NCI-H2029 (cell line): ENCODE measurements around the gene ADAMTSL3.

Experiments
- DNase-seq: peaks from one replicate; lab custom pipeline; 2025; lab: John Stamatoyannopoulos, UW

ADAMTSL3 gene

DNA sequence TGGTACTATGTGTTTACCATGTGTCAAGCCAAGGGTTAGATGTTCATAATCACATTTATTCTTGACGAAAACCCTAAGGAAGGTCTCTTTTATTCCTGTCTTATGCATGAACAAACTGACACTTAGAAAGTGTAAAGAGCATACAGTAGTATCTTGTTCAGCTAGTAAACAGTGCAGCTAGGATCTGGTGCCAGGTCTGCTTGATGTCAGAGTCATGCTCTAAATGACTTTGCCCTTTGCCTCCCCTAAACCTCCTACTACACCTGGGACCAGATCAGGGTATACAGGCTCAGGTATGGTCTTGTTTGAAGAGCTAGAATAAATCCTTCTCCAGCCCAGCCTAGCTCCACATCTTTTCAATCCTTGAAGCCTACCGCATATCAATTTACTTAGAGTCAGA, 232.4 kb downstream of the ADAMTSL3 start:
- DNase-seq: no peak

DNA sequence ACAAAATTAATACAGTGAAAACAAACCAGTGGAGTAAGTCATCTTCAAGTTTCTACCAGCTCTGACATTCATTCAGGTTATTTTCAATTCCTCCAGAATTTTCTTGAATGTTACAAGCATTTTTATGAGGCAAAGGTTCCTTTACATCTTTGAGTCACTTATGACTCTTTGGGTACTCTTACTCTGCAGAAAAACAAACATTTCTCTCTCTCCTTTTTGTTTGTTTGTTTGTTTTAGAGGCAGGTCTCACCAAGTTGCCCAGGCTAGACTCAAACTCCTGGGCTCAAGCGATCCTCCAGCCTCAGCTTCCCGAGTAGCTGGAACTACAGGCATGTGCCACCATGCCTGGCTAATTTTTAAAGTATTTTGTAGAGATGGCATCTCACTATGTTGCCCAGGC, 233.5 kb downstream of the ADAMTSL3 start:
- DNase-seq: no peak

DNA sequence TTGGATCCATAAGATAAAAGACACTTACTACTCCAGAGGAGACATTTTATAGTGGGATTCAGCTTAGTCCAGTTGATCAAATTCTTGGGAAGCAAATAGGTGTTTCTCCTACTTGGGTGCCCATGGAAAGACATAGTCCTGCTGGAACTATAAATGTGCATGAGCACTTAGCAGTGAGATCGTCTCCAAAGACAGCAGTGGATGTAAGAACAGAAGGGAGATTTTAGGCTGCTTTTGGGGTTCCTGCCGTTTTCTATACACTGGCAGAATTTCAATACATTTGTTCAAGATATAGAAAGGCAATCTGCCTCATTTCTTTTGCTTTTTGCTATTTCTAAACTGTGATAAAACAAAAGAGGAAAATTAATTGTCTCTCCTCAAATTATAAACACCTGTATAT, 234.0 kb downstream of the ADAMTSL3 start:
- no peak for DNase-seq

DNA sequence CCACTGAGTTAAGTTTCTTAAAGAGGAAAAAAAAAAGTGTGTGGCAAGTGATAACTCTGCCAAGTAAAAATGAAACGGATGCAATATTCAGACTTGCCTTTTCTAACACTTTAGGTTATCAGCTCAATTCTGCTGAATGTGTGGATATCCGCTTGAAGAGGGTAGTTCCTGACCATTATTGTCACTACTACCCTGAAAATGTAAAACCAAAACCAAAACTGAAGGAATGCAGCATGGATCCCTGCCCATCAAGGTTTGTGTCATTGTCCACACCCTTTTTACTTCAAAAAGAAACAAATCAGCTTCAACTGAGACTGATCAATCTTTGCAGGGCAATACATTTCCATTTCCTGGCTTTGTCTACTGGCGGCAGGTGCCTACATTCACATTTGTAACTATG, 236.1 kb downstream of the ADAMTSL3 start:
- DNase-seq: no peak

DNA sequence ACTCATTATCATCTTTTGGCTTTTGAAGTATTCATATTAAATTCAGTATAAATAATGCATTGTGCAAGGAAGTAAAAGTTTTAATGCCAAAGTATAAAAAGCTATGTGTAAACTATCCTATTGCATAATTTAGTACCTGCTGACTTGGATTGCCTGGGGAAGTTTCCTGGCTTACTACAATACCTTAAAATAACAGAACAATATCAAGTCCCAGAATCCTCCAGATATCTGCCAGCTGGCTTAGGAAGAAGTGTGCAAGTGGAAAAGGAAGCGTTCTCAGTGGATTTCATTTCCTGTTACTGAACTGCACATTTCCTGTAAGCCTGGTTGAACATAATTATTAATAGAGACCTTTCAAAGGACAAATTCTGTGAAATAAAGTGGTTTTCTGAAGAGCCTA, 236.7 kb downstream of the ADAMTSL3 start:
- no peak for DNase-seq

DNA sequence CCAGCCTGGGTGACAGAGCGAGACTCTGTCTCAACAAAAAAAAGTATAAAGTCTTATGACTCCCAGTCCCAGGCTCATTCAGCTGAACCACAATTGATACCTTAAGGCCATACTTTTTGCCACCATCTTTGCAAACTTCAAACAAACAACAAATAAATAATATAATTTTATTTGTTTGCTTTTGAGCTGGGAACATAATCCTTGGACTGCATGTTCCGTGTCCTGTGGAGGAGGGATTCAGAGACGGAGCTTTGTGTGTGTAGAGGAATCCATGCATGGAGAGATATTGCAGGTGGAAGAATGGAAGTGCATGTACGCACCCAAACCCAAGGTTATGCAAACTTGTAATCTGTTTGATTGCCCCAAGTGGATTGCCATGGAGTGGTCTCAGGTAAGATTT, 238.6 kb downstream of the ADAMTSL3 start:
- no peak for DNase-seq

DNA sequence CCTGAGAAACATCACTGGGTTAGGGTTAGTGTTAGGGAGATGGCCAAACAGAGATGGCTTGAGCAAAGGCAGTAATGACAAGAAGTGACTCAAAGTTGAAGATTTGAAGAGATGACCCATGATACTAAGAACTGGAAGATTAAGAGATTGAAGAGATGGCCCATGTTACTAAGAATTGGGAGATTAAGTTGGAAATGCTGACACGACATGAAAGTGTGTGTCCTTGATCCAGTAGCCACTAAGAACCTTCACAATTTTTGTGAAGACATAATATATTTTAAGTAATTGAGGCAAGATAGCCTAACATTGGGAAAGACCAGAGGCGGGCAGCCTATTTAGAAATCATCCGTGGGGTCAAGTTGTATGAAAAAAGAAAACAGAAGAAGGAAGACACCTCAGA, 239.4 kb downstream of the ADAMTSL3 start:
- DNase-seq: no peak

DNA sequence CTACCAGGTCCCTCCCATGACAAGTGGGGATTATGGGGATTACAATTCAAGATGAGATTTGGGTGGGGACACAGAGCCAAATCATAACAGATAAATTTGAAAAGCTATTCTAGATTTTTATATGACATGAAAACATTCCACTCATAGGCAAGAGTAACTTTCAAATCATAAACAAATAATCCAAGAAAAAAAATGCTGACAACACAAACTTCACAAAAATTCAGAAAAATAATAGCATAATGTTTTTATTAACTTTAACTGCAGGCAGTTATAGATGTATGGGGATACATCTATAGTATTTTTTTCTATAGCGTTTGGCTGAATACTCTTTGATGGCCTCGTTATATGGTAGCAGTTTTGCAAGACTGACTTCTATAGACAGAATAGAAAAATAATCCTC, 243.1 kb downstream of the ADAMTSL3 start:
- no peak for DNase-seq

DNA sequence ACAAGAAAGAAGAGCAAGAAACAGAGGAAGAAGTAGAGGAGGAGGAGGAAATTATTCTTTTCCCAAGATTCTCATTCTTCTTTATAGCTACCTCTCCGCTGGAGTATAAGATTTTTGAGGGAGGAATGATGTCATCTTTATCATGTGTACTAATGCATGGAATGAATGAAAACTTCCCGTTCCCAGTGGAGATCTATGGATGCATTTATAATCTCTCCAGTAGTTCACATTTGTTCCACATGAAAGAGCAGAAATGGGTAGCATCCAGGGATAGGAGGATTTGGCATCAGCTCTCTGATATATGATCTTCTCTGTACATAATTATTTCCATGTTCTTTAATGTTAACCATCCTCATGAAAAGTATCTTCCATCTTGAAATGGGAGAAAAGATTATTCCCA, 244.4 kb downstream of the ADAMTSL3 start:
- DNase-seq: no peak

DNA sequence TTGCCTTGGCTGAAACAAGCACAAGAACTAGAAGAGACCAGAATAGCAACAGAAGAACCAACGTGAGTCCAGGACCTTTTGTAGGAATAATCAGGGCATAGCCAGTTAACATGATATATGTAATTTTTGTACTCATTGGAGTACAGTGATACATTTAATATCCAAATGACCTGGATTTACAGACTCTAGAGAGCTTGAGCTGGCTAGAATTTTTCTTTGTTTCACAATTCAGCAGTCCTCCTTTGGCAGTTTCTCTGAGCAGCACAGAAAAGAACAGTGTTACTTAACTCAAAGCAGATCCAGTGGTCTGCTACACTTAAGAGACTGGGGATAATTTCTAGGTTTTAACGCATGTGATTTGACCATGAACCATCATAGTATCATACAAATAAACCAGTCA, 245.7 kb downstream of the ADAMTSL3 start:
- no peak for DNase-seq

DNA sequence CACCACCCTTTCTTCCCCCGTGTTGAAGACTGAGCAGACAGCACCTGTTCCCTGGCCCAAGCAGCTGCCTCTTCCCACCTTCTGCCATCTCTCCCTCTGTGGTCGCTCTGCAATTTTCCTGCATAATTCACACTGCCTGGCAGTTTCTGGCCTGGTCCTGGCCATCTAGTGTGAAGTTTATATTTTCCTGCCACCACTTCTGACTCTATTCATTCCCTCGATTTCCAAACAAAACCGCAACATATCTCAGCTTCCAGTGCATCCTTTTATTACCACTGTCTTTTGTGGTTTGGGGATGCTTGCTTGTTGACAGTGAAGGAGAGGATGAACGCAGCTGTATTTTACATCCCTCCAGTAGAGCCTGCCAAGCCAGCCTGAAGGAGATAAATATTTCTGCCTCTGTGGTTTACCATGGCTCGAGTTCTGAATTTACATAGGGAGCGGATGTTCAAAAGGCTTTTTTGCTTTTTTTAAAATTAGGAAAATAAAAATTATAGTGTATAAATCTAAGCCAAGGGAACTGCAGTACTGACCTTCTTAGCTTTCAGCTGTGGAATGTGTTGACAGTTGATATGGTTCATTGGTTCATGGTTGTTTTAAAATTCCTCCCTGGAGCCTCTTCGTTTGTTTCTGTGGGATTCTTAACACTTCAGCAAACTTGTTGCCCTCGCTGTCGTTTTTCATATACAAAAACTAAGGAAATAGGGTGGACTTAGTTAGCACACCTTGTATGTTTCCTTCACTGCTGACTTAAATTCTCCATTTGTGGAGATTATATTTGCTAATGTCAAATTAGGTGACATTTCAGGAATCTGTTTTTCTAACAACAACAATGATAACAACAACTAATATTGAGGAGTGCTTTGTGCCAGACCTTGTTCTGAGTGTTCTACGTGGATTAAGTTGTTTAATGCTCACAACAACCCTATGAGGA, 250.5 kb downstream of the ADAMTSL3 start:
- no peak for DNase-seq

DNA sequence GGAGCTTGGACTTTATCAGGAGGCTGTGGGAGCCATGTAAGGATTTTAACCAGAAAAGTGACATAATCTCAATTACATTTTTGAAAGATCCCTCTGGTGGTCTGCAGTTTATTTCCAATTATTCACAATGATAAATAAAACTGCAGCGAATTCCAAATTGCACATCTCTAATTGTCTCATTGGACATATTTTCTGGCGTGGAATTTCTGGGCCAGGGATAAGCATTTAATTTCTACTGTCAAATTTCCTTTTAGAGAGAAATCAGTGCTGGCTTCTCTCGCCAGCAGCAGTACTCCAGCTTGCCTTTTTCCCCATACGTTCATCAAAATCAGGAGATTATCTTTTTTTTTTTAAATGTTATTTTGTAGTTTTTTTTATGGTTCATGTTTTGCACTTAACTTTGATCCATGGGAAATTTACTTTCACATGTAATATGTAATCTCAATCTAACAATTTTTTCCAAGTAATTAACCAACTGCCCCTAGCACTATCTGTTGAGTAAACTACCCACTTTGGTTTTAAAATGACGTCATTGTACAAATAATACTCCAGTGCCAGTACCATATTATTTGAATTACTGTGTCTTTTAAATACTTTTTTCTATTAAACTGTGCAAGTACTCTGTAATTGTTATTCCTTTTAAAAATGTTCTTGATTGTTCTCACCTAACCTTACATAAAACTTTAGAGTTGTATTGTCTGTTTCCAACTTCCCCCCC, 251.8 kb downstream of the ADAMTSL3 start:
- DNase-seq: no peak

DNA sequence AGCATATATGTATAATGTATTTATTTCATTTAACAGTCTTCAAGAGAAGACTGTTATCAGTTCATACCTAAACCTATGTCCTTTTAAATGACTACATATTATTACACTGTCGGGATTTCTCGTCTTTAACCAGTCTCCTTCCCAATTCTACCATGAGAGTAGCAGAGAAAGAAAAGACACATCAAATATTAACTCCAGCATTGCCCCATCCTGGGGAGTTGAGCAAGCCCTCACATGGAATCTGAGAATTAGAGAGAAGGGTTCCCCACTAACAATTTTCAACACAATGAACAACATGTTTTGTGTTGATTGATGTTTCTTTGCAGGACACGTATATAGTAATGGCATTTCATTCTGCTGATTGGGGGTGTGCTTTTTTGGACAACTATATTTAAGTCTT, 257.4 kb downstream of the ADAMTSL3 start:
- no peak for DNase-seq

DNA sequence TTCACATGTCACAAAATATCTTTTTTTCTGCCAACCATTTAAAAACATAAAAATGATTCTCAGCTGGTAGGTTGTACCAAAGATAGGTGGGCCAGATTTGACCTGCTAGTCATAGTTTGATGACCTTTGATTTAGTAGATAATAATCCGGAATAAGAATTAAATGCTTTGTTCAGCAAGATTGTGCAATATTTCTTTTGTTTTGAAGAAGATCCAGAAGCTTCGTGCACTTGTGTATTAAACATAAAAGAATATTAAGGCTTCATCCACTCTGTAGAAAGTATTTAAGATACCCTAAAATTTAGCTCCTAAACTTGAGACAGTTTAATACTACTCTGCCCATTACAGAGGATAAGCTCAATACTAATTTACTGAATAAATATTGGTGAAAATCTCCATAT, 258.4 kb downstream of the ADAMTSL3 start:
- DNase-seq: no peak

DNA sequence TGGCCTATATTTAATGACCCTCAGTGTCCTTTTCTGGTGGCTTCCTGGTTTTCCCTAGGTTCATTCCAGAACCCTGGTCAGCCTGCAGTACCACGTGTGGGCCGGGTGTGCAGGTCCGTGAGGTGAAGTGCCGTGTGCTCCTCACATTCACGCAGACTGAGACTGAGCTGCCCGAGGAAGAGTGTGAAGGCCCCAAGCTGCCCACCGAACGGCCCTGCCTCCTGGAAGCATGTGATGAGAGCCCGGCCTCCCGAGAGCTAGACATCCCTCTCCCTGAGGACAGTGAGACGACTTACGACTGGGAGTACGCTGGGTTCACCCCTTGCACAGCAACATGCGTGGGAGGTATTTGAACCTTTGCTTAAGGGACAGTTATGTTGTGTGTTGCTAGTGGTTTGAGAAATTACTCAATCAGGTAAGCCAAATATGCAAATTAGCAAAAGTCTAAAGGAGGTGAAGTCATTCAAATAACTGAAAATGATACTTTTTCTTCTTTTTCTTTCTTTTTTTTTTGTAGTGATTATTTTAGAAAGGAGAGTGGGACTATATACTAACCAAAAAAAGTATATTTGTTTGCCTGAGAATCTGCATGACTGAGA, 259.2 kb downstream of the ADAMTSL3 start:
- DNase-seq: no peak

DNA sequence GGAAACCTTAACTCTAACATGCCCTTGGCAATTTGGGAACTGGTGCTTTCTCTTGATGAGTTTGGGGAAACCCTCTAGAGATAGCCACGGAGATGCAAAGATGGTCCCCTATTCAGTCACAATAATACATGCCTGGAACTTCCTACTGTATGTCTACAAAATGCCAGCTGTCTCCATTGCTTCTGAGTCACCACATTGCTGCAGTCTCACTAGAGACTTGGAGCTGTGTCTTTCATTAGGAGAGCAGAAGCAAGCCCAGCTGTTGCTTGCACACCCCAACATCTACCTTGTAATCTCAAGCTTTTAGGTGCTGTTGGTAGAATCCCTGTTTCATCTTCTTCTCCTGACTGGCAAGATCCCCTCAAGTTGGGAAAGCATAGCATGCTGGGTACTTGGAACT, 261.0 kb downstream of the ADAMTSL3 start:
- DNase-seq: no peak

DNA sequence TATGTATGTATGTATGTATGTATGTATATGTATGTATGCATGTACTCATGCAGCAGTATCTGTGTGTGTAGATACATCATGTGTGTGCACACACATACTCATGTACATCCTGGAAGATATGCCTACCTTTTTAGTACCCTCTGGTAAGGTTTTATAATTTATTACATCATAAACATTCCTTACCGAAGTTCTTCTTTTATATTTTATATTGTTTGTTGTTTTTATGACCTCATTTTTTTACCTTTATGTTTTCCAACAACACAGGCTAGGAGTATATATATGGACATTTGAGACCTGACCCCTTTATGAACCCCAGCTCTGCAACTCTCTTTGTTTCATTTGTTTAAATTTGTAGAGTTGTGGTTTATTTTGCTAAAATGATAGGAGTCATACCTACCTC, 263.5 kb downstream of the ADAMTSL3 start:
- DNase-seq: no peak

DNA sequence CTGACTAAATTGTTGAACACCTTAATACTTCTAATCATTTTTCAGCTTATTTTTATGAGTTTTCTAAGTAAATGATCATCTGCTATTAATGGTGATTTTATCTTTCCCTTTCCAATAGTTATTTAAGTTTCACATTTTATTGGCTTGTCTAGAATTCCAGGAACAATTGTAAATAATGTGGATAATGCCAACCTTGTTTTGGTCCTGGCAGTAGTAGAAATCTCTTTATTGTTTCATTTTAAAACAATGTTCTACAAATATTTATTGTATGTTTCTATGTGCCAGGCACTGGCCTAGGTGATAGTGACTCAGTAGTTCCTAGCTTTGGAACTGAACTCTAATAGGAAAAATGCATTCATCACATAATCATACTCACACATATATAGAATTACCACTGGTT, 264.1 kb downstream of the ADAMTSL3 start:
- DNase-seq: no peak

DNA sequence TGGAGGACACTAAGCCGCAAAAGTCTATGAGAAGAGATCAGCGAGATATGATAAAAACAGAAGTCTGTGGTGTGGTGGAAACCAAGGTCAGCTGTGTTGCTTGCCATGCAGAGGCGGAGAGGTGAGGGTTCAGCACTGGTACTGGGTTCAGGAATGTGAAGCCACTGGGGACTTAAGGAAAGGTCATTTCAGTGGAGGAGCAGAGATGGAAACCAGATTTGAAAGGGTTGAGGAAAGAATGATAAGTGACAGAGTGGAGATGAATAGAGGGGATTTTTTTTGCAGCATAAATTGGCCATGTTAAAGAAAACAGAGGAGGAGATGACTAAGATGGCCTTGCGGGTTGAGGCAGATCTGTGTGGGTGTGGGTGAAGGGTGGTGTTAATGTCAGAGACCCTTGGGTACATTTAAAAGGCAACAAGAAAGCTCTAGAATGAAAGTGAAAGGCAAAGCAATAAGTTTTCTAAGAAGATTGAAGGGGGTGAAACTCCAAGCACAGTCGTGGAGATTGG, 265.5 kb downstream of the ADAMTSL3 start:
- DNase-seq: no peak

DNA sequence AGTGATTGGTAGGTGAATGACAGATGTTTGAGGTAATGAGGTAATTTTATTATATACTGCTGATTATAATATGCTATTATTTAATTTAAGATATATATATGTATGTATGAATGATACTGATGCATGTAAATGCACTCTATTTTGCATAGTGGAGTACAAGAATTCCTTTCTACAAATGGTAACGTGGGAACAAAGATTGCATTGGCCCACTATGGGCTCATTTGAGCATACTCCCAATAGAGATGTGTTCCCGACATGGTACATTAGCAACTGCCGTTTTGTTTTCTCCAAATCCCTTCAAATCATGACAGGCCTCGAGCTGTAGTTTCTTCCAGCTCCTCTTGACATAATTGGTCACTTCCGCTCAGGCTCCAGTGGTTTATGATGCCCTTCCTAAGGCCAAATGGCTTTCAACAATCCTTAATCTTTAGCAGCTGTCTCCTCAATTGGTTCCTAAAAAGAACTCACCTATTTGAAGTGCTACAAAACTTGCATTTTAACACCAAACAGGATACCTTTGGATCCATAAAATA, 266.1 kb downstream of the ADAMTSL3 start:
- DNase-seq: no peak

DNA sequence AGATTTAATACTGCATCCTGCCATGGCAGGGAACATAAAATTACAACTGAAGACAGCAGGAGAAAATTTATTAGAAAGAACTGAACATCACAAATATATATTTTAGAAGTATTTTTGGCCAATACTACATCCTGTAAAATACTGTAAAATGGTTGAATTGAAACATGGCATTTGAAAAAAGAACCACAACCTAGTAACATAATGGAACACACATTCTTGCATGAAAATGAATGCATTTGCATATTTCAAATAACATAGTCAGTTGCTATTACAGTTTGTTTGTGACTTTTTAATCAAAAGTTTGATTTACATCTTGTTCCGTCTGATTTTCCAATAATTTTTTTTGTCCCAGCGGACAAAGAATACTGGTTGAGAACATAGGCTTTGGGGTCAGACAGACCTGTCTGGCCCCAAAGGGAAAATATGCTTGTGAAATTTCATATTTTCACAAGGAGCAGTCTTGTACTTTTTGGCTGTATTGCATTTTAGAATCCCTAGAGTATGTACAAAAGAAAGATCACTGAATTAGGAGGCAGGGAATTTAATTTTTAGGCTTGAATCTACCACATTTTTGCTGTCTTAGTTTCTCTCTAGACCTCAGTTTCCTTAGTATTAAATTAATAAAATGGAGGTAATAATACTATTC, 268.8 kb downstream of the ADAMTSL3 start:
- DNase-seq: no peak

DNA sequence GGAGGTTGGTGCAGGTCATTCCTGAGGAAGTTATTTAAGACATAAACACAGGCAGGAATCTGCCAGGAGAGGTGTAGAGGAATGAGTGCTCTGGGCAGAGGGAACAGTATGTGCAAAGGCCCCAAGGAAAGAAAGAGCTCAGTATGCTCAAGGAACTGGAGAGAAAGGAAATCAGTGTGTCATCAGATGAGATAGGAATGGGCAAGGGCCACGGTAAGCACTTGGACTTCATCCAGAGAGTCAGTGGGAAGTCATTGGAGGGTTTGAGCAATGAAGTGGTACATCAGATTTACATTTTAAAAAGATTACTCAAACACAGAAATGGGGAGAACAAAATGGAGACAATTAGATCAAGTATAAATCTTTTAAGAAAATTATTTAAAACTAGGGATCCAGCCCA, 272.2 kb downstream of the ADAMTSL3 start:
- DNase-seq: no peak
